Dendritic cell treated with granulocyte-macrophage colony-stimulating factor and Interleukin-4, amounts not matched to agents 40 ng/mL and 50 ng/mL, for 4 days (primary cell): ENCODE results near the gene RAF1.
A peak's percentile ranks its signal among the peaks of the same experiment; 100 is the strongest.

Source experiments
- H3K27ac Mint-ChIP-seq: one replicate; pipeline ENCODE4 v1.8.0; 2022; ENCODE audit warnings: mild to moderate bottlenecking, mixed read lengths
- H3K27me3 Mint-ChIP-seq: one replicate; pipeline ENCODE4 v1.8.0; 2022; ENCODE audit warnings: mild to moderate bottlenecking, mixed read lengths
- H3K36me3 Mint-ChIP-seq: one replicate; pipeline ENCODE4 v1.8.0; 2022; ENCODE audit warnings: low read depth, mixed read lengths
- H3K4me1 Mint-ChIP-seq: one replicate; pipeline ENCODE4 v1.8.0; 2022; ENCODE audit warnings: low read depth, mixed read lengths
- H3K4me3 Mint-ChIP-seq: one replicate; pipeline ENCODE4 v1.8.0; 2022; ENCODE audit warnings: mild to moderate bottlenecking, moderate library complexity, mixed read lengths
- H3K9me3 Mint-ChIP-seq: one replicate; pipeline ENCODE4 v1.8.0; 2022; ENCODE audit warnings: mixed read lengths
- intact Hi-C: fragments of 100-400 bp; cut with micrococcal nuclease; formaldehyde crosslinking; loops from one replicate; pipeline ENCODE4 v1.15.0; 2022

The RAF1 gene

GRCh38 chr3:12585970-12586369 is 77.9 kb downstream of the RAF1 start:
- peaks cover 96% of the 10 kb centered on the region for H3K36me3 Mint-ChIP-seq
- no peaks in the 10 kb centered on the region for H3K27me3 Mint-ChIP-seq
- intact Hi-C loops: no loop called here
- H3K4me3 Mint-ChIP-seq: no peak overlapping the region
- H3K4me1 Mint-ChIP-seq: peaks cover 11% of the 10 kb centered on the region
- H3K27ac Mint-ChIP-seq: no peak overlapping the region
- H3K9me3 Mint-ChIP-seq: no peaks in the 10 kb centered on the region

DNA sequence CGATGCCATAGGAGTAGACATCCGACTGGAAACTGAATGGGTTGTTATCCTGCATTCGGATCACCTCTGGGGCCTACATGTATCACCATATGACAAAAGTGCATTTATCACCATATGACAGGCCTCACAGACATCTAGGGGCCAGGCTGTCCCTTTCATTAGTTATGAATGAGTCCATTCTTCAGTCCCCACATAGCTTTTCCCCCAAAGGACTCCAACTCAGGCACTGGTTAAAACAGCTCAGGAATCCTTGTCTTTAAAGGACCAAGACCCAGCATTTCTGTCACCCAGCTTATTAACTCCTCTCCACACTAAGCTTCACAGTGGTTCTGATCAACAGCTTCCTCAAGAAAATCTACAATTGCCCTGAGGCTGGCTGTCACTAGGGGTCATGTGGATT is 78.7 kb downstream of the RAF1 start:
- intact Hi-C loops: no loop called here
- H3K4me1 Mint-ChIP-seq: peaks cover 10% of the 10 kb centered on the region
- H3K4me3 Mint-ChIP-seq: no peak overlapping the region
- H3K27ac Mint-ChIP-seq: no peak overlapping the region
- H3K36me3 Mint-ChIP-seq: peaks cover 96% of the 10 kb centered on the region
- no peaks in the 10 kb centered on the region for H3K27me3 Mint-ChIP-seq
- H3K9me3 Mint-ChIP-seq: no peaks in the 10 kb centered on the region

DNA sequence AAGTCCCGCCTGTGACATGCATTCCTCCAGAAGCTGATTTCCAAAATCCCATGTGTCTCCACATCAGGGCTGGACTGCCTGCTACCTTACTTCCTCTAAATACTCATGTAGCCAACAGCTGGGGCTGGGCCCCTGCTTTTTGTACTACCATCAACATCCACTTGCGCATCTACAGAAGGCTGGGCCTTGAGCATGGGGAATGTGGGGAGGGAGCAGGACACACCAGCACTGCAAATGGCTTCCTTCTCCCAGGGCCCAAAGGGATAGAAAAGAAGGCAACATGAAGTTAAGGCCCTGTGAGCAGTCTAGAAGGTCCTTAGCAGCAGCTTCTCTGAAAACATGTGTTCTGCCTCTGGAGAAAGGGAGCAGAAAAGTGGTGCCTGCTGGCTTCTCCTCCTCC is 79.8 kb downstream of the RAF1 start:
- Mint-ChIP-seq H3K27ac (no peak overlapping the region), H3K9me3 (no peaks in the 10 kb centered on the region), H3K4me3 (no peak overlapping the region), H3K4me1 (peaks cover 19% of the 10 kb centered on the region), H3K36me3 (peaks cover 97% of the 10 kb centered on the region), H3K27me3 (no peaks in the 10 kb centered on the region)
- intact Hi-C loops: no loop called here

DNA sequence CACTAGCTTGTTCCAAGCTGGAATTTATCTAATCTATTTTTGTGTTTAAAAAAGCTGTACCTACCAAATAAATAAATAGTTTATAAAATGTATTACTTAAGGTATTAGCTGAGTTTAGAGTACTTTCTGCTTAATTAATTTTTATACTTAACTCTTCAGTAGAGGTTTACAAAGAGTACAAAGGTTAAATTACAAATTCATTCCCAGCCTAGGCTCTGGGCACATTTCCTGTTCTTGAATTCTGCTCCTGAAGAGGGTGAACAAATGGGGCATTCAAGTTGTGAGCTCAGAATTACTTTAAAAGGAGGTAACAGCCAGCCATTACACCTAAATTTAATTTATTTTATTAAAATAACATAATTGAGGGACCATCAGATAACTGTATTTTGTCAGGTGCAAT is 80.6 kb downstream of the RAF1 start:
- intact Hi-C loops: no loop called here
- Mint-ChIP-seq H3K4me1 (peaks cover 19% of the 10 kb centered on the region), H3K36me3 (peaks cover 98% of the 10 kb centered on the region), H3K27me3 (no peaks in the 10 kb centered on the region), H3K9me3 (no peaks in the 10 kb centered on the region), H3K27ac (no peak overlapping the region), H3K4me3 (no peak overlapping the region)

GRCh38 chr3:12582730-12583129 is 81.2 kb downstream of the RAF1 start:
- Mint-ChIP-seq H3K4me1 (peaks cover 19% of the 10 kb centered on the region), H3K36me3 (peaks cover 99% of the 10 kb centered on the region), H3K4me3 (no peak overlapping the region), H3K27me3 (no peaks in the 10 kb centered on the region), H3K9me3 (no peaks in the 10 kb centered on the region), H3K27ac (no peak overlapping the region)
- intact Hi-C loops: no loop called here

- intact Hi-C loops: no loop called here
Observed at GRCh38 chr3:12579905-12580304, 84.0 kb downstream of the RAF1 start.

DNA sequence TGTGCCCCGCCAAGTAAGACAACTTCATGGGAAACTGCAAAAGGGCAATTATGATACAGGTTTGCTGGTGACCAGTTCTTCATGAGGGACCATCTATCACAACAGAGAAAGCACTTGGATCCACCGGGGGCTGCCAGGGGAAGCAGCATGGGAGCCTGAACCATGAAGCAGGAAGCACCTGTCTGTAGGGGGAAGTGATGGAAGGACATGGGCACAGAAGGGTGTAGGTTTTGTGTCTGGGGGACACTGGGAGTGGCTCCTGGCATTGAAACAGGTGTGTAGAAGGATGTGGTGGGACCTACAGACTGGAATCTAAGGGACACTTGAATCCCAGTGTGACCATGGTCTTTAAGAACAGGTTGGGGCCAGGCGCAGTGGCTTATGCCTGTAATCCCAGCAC is 84.5 kb downstream of the RAF1 start:
- peaks cover 19% of the 10 kb centered on the region for H3K4me1 Mint-ChIP-seq
- H3K27ac Mint-ChIP-seq: peak overlapping the region; percentile 58
- H3K4me3 Mint-ChIP-seq: no peak overlapping the region
- no peaks in the 10 kb centered on the region for H3K27me3 Mint-ChIP-seq
- intact Hi-C loops: no loop called here
- no peaks in the 10 kb centered on the region for H3K9me3 Mint-ChIP-seq
- peaks cover 99% of the 10 kb centered on the region for H3K36me3 Mint-ChIP-seq

More at GRCh38 chr3:12579905-12580304, 84.0 kb downstream of the RAF1 start:
- peak overlapping the region; percentile 58 for H3K27ac Mint-ChIP-seq
- H3K4me1 Mint-ChIP-seq: peaks cover 19% of the 10 kb centered on the region
- peaks cover 99% of the 10 kb centered on the region for H3K36me3 Mint-ChIP-seq
- no peaks in the 10 kb centered on the region for H3K27me3 Mint-ChIP-seq
- no peaks in the 10 kb centered on the region for H3K9me3 Mint-ChIP-seq
- no peak overlapping the region for H3K4me3 Mint-ChIP-seq

DNA sequence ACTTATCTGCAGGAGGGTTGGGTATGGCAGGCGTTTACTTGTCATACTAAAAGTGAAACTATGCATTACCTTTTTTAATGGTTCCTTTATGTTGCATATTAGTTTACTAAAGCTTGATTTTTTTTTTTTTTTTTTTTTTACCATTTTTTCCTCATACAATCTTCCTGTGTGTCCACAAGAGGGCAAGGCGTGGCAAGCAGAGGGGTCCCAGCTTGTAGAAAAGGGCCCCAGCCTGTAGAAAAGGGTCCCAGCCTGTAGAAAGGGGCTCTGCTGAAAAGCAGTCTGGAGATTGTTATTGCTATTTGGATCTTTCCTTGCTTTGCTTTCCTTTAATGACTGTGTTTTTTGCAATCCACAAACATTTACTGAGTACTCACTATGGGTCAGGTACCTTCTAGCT is 85.2 kb downstream of the RAF1 start:
- H3K36me3 Mint-ChIP-seq: peaks cover 99% of the 10 kb centered on the region
- intact Hi-C loops: no loop called here
- peaks cover 19% of the 10 kb centered on the region for H3K4me1 Mint-ChIP-seq
- H3K9me3 Mint-ChIP-seq: no peaks in the 10 kb centered on the region
- H3K27me3 Mint-ChIP-seq: no peaks in the 10 kb centered on the region
- H3K27ac Mint-ChIP-seq: no peak overlapping the region
- no peak overlapping the region for H3K4me3 Mint-ChIP-seq

GRCh38 chr3:12577379-12577778 is 86.5 kb downstream of the RAF1 start:
- intact Hi-C loops: no loop called here
- Mint-ChIP-seq H3K27ac (no peak overlapping the region), H3K27me3 (no peaks in the 10 kb centered on the region), H3K9me3 (no peaks in the 10 kb centered on the region), H3K36me3 (peaks cover 99% of the 10 kb centered on the region), H3K4me3 (no peak overlapping the region), H3K4me1 (peaks cover 19% of the 10 kb centered on the region)

- no peaks in the 10 kb centered on the region for H3K9me3 Mint-ChIP-seq
- H3K4me1 Mint-ChIP-seq: peaks cover 5% of the 10 kb centered on the region
- H3K27me3 Mint-ChIP-seq: no peaks in the 10 kb centered on the region
- H3K36me3 Mint-ChIP-seq: peaks cover 99% of the 10 kb centered on the region
- H3K27ac Mint-ChIP-seq: no peak overlapping the region
- intact Hi-C loops: no loop called here
- no peak overlapping the region for H3K4me3 Mint-ChIP-seq
Observed at GRCh38 chr3:12574661-12575060, 89.3 kb downstream of the RAF1 start.

- Mint-ChIP-seq H3K4me1 (peaks cover under 1% of the 10 kb centered on the region), H3K27ac (no peak overlapping the region), H3K4me3 (no peak overlapping the region), H3K36me3 (peaks cover 99% of the 10 kb centered on the region), H3K27me3 (no peaks in the 10 kb centered on the region), H3K9me3 (no peaks in the 10 kb centered on the region)
- intact Hi-C loops: no loop called here
Observed at GRCh38 chr3:12574131-12574530, 89.8 kb downstream of the RAF1 start.

- Mint-ChIP-seq H3K9me3 (no peaks in the 10 kb centered on the region), H3K27ac (no peak overlapping the region), H3K36me3 (peaks cover 92% of the 10 kb centered on the region), H3K4me3 (no peak overlapping the region), H3K4me1 (peaks cover 2% of the 10 kb centered on the region), H3K27me3 (no peaks in the 10 kb centered on the region)
- intact Hi-C loops: no loop called here
Observed at GRCh38 chr3:12571986-12572385, 91.9 kb downstream of the RAF1 start.

DNA sequence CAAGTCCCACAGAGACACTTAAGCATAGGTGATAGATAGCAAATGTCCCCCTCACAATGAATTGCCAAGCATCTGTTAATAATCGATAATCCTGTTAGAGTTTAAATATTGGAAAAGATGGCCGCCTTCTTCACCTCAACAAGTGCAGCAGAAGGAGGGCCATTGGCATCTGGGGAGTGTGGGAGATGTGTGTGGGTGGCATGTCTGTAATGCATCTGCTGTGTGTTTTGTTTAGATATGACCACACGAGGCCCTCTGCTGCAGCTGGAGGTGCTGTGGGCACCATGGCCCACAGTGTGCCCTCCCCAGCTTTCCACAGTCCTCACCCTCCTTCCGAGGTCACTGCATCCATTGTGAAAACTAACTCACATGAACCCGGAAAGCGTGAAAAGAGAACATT is 94.1 kb downstream of the RAF1 start:
- peaks cover 89% of the 10 kb centered on the region for H3K36me3 Mint-ChIP-seq
- H3K27ac Mint-ChIP-seq: no peak overlapping the region
- H3K27me3 Mint-ChIP-seq: no peaks in the 10 kb centered on the region
- intact Hi-C loops: no loop called here
- peaks cover 13% of the 10 kb centered on the region for H3K9me3 Mint-ChIP-seq
- no peak overlapping the region for H3K4me3 Mint-ChIP-seq
- H3K4me1 Mint-ChIP-seq: peaks cover 8% of the 10 kb centered on the region

DNA sequence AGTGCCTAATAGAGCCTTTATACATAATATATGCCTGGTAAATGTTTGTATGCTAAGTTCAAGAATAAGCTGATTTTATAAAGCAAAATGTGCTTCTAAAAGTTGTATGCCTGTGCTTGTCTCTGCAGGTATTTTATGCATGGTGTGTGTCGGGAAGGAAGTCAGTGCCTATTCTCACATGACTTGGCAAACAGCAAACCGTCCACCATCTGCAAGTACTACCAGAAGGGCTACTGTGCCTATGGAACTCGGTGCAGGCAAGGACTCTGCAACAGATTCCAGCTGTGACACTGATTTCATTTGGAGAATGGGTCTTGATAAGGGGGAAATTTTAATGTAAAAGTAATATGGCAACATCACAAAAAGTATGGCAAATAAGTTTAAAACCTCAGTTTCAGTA is 95.2 kb downstream of the RAF1 start:
- no peak overlapping the region for H3K27ac Mint-ChIP-seq
- H3K4me1 Mint-ChIP-seq: peaks cover 13% of the 10 kb centered on the region
- no peaks in the 10 kb centered on the region for H3K27me3 Mint-ChIP-seq
- intact Hi-C loops: no loop called here
- H3K4me3 Mint-ChIP-seq: no peak overlapping the region
- H3K9me3 Mint-ChIP-seq: peaks cover 13% of the 10 kb centered on the region
- H3K36me3 Mint-ChIP-seq: peaks cover 84% of the 10 kb centered on the region

- Mint-ChIP-seq H3K27me3 (no peaks in the 10 kb centered on the region), H3K9me3 (peaks cover 13% of the 10 kb centered on the region), H3K4me1 (peaks cover 19% of the 10 kb centered on the region), H3K27ac (no peak overlapping the region), H3K4me3 (no peak overlapping the region), H3K36me3 (peaks cover 66% of the 10 kb centered on the region)
- intact Hi-C loops: no loop called here
Observed at GRCh38 chr3:12566976-12567375, 96.9 kb downstream of the RAF1 start.
